ENCODE measurements around the gene PMVK.

The PMVK gene

DNA sequence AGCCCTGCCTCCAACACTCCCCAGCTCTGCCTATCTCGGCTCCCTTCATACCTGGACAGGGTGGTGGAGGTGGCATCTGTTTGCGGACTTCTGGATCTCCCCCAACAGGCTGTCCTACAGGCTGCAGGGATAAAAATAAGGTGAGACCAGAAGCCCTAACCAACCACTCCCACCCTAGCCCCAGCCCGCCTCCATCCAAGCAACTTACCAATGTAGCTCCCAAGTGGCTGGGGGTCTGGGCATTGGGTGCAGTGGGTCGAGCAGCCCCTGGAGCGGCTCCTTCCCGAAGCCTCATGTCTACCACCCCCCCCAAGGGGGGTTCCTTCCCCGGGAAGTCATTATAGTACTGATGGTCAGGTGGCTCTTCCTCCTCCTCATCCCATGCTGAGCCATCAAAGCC lies 29.6 kb upstream of the PMVK start:
- no peak for DNase-seq

DNA sequence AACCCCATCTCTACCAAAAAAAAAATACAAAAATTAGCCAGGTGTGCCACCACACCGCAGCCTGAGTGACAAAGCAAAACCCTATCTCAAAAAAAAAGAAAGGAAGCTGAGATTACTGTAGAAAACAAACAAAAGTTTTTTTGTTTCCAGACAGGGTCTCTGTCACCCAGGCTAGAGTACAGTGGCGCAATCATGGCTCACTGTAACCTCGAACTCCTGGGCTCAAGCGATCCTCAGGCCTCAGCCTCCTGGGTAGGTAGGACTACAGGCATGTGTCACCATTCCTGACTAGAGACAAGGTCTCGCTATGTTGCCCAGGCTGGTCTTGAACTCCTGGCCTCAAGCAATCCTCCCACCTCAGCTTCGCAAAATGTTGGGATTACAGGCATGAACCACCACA lies 27.8 kb upstream of the PMVK start:
- no peak for DNase-seq

DNA sequence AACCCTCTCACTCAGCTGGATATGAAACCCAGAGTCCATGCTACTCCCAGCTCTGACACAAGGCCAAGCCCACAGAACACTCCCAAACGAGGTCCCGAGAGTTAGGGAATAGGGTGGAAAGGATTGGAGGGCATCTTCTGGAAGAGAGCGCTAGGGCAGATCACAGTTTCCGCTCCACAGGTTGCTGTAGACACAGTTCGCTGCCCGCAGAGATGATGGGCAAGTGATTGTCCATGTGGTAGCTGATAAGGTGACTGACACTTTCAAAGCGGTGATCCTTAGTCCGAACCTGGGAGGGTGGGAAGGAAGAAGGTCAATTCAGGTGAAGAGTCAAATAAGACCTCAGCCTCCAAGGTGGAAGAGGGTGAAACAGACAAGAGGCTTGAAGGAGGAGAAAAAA lies 27.1 kb upstream of the PMVK start:
- DNase-seq, result no peak

DNA sequence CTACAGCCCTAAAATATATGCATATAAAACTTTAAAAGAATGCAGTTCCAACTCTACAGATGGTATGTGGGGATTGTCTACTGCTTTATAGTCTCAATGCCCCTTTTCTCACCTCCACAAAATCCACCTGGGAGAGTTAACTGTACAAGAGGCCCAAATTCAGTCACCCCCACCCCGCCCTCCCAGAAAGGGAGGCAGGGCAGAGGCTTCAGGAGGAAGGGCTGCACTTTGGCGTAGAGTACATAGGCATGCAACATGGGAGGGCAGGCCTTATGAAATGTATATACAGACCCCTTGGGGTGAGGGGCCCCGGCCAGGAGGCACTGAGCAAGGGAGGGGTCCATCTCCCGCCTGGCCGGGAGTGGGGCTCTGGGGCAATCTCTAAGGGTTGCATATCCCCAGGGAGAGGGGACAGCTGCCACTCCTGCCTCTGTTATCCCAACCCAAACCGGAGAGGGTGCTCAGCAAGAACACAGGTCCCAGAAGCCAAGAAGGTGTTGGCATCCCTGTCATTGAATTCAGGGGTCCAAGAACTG lies 26.3 kb upstream of the PMVK start:
- DNase-seq, result no peak

DNA sequence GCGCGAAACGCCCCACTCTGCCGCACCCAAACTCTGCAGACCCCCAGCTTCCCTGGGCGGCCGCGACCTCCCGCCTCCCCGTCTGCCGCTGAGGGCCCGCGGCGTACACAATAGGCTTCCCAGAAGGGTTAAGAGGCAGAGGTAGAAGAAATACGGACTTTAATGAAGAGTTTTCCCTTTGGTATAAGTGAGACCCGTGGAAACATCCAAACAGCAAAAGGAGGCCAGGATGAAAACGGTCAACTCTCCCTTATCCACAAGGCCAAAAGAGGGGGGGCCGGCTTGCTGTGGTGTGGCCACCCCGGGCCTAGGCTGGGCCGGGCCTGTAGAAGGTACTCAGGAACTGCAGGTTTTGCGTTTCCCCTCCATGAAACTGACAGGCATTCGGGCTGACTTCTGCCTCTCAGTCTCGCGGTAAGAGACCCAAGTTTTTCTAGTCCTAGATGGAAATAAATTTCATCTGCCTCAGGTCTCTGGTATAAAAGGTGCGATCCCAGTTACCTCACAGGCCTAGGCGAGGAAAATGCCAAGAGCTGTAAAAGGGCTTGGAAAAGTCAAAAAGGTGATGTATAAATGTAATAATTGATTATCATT lies 25.7 kb upstream of the PMVK start:
- DNase-seq, result no peak

DNA sequence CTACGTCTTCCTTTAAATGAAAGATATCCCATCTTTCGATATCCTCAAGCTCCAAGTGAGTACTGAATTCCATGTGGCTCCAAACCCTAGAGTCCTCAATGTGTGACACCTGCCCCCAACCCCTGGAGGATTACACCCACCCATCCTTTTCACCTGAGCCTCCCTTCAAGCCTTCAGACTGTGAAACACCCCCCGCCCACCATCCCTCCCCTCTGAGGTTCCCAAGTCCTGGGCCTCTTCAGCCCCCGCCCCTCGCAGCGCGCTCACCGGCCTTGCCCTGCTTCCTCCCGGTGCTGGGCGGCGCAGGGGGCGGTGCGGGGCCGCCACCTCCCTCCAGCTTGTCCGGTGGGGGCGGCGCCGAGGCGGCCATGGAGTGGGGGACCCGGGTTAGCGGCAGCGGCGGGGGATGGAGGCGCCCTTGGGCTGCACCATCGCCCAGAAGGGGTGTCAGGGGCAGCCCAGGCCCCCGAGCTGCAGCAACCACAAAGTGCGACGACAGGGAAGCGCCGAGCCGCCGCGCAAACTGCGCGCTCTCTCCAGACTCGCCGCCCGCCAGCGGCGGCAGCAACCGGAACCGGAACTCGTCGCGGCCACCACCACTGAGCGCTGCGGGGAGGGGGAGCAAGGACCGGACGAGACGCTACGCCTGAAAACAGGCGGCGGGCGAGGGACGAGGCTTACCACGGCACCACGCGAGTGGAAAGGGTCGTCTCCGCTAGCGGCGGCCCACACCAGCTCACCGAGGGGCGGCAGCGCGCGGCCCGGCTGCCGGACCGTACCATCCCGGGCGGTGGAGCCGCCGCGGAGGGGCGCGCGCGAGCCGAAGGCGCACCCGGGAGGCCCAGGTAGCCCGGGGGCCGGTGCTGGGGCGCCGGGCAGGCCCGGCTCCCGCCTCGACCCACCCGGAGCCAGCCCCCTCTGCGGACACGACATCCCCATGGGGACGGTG lies 25.0 kb upstream of the PMVK start, which contains the start of gene PYGO2:
TSS of gene PYGO2 (minus strand) at position 576 of the 949 bp plus-strand sequence. CDS start at position 370, 206 bp downstream.
- DNase-seq, result peak; percentile 72

DNA sequence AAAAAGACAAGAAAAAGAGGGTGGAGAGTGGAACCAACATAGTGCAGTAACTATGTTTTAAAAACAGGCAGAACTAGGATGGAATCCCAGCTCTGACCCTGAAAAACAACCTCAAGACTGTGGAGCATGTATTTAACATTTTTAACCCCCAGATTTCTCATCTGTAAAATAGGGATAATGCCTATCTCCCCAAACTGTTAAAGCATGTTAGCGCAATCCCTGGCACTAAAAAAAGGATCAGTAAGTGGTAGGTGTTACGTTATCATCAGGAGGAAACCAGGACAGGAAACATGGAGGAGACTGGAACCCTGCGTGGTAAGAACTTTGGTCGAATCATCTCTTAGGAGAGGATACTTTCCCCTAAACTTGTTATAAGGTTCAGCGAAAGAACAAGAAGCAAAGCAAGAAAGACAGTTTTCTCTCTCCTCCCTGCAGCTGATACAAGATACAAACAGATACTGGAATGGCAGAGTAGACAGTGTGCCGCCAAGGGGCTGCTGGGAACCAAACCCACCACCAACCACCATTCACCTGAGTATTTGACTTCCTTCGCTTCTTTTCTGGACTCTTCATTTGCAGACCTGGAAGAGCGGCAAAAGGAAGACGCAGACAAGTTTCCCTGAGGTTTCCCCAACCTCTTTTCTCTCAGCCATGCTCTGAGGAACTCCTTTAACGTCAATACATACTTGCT lies 24.1 kb upstream of the PMVK start:
- DNase-seq, result no peak

DNA sequence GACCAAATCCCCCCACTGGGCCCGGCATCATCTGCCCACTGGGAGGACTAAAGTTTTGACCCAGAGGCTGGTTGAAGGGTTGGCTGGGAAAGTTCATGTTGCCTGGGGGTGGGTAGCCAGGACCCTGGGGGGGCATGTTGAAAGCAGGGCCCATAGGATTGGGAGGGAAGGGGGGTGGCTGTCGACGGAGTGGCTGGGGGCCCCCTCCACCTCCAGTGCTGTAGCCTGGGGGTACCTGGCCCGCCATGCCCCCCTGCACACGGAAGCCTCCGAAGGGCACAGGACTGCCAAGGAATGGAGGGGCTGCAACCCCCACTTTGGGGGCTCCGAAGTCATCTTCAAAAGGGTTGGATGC lies 22.9 kb upstream of the PMVK start:
- DNase-seq, result no peak

DNA sequence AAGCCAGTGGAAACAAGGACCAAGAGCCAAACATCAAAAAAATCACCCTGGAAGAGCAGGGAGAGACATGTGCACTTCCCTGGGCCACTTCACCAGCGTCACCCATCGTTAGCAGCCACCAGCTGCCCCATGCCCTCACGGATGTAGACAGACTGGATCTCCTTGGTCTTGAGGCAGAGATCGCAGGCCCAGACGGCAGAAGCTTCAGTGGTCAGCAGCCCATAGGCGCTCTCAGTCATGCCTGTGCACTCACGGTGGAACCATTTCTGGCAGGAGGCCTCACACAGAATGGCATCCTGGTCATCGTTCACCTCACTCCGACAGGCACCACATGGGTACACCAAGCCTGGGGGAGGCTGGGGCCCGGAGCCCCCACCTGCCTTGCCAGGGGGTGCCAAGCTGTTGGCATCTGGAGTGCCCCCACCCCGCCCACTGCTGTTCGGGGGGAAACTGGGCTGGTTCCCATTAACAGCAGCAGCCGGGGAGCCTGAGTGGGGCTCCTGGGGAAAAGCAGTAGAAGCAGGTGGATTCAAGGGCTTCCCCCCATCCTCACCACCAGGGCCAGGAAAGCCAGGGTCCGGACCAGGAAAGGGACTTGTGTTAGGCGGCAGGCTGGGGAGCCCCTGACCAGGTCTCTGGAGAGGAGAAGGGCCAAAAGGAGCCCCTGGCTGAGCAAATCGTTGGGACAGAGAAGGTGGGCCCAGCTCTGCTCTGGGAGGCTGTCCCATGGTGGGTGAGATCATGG lies 22.3 kb upstream of the PMVK start:
- no peak for DNase-seq

DNA sequence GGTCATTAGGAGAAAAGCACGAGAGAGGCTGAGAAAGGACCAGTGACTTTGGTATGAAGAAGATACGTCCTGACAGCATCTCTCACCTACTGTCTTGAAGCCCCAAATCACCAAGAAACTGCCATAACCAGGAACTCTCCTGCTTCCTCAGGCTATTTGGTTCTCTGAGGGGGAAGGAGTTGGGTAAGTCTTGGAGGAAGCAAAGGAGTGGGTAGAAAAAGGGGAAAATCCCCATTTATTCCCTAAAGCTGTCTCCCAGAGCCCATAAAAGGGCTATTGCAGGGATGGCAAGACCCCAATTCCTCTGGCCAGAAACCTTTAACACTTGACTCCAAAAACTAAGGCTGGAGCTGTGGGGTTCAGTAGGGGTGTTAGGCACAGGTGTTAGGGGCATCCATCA lies 21.5 kb upstream of the PMVK start:
- DNase-seq, result no peak

DNA sequence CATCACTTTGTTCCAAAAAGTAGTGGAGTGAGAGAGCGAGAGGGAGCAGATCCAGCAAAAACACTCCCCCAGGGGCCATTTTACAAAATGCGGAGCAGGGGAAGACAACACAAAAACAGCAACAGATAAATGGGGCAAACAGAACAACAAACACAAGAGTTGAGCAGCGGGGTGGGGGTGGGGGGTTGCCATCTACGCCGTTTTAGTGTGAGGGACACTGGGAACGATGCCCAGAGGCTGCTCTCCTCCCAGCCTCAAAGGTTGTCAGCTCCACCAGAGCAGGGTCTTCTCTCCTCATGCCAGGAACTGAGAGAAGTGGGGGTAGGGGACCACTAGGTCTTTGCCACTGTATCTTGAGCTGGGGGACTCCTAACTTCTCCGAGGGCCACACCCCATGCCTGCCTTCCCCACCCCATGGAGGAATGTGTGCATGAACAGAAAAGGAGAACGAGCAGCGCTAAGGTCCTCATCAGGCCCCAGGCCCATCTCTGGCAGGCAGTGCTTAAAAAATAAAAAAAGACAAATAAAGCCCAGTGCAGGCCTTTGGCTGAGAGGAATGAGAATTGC lies 20.7 kb upstream of the PMVK start:
- DNase-seq, result no peak

DNA sequence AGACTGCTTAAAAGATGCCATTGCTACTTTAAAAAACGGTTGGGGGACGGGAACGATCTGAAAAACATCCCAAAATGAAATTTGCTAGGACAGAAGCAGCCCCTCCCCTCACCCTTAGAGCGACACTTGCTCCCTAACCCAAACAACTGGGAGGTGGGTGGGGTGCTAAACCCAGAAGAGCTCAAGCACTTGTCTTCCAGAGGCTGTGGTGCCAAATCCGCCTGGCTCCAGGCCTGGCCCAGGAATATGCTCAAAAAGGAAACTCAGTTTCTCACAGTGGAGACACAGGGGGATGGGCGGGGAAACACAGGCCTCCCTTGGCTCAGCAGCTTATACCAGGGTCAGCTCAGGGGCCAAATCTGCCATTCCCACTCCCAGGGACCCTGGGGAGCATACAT lies 20.0 kb upstream of the PMVK start:
- DNase-seq, result no peak

DNA sequence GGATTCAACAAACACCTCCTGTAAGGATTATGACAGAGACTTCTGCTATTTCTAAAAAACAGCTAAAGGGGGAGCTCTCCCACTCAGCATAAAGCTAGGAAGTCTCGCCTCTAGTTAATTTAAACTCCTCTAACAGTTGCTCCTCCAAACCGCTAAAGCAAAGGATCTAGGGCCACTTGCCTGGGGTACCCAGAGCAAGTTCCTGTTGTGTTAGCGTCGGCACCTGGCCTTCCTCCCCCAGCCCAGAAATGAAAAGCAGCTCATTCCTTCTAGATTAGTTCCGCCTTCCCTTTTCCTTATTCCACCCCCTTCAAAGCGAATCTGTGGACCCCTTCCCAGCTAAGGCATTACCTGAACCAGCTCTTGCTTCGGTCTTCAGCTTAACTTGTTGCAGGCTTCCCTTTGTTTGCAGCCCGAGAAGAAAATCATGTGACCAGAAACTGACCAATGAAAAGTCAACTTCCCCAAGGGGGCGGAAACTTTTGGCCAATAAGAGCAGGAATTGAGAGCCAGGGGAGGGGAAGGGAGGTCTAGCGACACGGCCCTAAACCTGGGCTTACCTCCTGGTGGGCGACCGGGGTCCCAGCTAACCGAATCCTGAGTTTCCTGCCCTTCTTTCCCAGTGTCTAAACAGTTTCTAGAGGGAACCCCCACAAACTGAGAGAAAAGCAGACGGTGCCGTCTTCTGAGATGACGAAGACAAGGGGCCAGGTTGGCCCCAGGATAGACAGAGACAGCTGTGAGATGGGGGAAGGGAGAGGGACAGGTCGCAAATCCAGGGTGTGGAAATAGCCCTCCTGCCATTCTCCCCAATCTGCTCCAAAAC lies 19.4 kb upstream of the PMVK start, which contains the start of gene PBXIP1:
TSS of gene PBXIP1 (minus strand) at position 382 of the 826 bp plus-strand sequence. CDS start 2,378 bp downstream, outside the sequence.
- peak; percentile 93 for DNase-seq

DNA sequence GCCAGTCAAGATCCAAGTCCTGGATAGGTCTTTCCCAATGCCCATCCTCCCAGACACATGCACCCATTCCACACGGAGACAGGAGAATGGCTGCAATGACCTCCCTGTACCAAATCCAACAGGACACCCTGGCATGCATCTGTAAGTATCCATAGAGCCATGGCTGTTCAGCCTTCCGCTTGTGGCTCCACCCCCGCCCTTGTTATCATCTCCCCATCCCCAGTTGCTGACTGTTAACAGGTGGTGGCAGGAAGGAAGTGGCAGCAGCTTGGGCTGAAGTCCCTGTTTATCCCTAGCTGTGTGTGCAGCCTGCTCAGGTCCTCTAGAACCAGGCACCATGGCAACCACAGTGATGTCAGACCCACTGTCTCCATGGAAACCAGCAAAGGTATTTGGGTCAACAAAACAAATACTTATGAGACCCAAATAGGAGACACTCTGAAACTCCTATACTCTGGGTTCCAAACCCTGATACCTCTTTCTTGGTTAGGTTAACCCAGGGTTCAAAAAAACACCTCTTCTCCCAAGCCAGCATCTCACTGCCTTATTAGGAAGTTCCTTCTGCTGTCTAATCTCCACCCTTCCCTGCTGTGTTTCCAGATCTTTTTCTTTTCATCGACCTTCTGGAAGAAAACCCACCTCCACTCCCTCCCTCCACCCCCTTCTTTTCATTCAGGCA lies 18.7 kb upstream of the PMVK start:
- peak; percentile 21 for DNase-seq

DNA sequence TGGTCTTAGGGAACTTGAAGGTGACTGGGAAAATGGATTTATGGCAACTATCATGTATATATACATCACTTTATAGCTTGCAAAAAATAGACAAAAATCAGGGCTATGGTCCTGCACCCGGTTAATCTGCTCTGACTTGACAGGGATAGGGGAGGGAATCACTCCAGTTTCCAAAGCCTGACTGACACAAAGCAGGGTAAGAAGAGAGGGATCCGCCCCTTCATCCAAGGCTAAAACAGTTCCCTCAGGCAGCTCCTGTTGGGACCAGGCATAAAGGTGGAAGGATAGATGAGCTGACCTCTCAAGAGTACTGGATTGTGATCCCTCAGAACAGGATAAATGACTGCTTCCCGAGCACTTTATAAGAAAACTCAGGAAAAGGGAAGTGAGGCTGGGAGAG lies 18.0 kb upstream of the PMVK start:
- no peak for DNase-seq

DNA sequence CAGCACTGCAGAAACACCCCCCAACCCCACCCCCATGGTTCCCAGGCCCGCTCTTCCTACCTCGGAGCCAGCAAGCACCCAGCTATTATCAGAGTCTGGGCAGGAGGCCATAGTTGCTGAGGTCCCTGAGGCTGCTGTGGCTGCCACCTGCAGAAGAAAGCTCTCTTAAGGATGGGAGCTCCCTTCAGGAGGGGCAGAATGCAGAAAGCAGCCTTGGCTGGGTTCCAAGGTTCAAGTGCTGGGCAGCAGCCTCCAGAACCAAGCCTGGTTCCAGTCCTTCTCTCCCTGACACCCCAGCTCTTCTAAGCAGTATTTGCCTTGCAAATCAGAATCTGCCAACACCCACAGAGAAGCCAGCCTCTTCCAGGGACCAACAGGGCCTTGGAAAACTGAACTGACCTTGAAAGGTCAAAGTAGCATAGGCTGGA lies 17.1 kb upstream of the PMVK start:
- no peak for DNase-seq

DNA sequence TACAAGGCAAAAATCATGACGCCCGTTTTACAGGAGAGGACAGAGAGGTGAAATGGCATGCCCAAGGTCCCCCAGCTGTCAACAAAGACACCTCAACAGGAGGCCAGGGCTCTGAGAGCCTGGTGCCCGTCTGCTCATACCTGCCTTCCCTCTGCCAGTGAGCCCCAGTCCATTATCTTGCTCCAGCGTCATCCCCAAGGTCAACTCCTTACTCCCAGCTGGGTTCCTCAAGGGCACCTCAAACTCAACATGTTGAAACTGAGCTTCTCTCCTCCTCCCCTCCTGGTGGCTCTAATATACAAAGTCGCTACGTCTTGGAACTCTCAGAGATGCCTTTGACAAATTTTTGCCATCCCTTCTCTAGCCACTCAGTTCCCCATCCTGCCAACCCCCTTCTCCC lies 16.1 kb upstream of the PMVK start:
- DNase-seq, result no peak

DNA sequence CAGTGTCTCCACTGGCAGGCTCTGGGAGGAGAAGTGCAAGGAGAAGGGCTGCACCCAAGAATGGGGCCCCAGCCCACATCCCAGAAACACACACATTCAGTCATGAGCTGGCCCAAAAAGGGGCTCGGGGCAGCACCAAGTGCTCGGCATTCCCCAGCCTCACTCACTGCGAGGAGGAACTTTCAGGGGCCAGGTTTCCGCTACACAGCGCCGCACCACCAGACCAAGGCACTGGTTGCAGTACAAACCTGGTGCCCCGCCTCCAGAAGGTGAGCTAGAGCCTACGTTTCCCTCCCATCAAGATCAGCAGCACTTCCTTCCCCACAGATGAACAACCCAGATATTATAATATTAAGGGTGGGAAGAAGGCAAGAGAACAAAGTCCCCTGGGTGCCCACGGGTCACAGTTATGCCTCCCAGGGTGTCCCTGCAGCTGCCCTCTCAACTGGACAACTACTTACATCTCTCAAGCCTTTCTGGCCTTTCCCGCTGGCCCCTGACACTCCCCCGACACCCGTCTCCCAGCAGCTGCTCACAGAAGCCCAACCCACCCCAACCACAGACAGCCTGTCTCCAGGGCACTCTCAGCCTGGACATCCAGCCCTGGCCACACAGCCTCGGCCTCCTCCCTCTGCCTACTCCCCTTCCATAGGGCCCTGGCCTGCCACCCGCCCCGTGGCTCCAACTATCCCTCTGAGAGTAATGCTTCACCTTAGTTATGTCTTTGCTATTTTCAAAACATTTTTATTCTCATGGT lies 15.6 kb upstream of the PMVK start:
- DNase-seq, result no peak

DNA sequence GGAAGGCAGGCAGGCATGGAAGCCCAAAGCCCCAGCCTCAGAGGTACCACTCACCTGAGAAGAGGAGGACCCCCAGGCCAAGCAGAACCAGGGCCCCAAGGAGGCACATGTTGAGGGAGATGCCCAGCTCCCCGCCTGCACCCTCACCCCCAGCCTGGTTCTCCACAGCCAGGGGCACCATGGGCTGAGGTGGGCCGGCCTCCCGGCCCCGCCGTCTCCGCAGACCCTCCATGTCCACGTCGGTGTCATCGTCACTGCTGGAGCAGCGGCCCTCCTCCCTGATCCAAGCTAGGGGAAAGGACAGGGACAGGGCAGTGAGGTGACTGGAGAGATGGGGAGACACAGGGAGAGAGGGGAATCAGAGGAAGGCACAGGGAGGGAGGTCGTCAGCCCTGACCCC lies 11.6 kb upstream of the PMVK start:
- no peak for DNase-seq
